GM19035 (cell line): Measurements from ENCODE around the gene ENDOD1.

Source experiments
- ATAC-seq: cut with Tn5 transposase; IDR thresholded peaks from one replicate; pipeline ENCODE4 v1.9.1; 2021; ENCODE audit not compliant: unreplicated experiment

Gene ENDOD1

DNA sequence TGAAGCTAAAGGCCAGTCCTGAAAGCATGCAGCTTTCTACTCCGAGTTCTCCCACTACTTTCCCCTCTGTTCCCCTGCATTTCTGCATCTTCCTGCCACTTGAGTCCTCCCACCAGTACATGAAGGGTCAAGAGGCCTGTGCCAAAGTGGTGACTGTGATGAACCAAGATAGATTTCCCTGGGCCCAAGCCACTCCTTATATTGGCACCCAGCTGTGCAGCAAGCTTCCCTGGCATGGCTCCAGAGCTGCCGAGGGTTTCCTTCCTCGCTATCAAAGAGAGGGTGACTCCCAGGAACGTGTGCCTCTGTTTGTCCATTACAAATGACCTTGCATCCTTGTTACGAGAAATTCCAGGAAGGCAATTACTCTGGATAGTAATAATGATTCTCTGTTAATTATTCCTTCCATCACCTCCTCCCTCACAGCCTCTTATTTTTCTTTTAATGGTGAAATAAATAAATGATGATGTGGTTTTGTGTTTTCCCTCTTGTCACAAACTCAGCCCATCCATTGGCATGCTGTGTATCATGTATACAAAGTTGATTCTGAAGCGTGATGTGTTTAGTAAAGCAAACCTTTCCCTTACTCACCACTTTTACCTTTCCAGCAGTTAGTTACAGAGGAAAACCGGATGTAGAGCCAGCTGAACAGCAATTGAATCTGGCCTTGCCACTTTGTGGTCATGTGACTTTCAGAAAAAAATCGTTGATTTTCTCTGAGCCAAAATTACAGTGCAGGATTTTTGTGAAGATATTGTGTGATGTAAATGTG is 14.7 kb upstream of the ENDOD1 start:
- ATAC-seq: no peak

DNA sequence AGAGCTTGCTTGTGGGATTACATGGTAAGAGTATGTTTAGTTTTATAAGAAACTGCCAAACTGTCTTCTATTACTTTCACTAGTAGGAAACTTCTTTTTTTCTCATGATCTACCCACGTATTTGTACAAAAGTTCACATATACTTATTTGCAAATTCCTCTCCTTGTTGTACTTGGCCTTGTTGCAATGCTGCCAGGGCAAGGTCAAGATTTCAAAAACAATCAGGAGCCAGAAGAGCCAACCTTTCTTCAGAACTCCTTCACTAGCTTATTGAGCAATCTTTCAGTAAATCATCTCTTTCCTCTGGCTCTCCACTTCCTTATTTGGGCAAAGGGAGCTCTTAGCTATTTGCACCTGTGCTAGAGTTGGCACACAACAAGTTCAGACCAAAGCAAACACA is 13.2 kb upstream of the ENDOD1 start:
- ATAC-seq: no peak

DNA sequence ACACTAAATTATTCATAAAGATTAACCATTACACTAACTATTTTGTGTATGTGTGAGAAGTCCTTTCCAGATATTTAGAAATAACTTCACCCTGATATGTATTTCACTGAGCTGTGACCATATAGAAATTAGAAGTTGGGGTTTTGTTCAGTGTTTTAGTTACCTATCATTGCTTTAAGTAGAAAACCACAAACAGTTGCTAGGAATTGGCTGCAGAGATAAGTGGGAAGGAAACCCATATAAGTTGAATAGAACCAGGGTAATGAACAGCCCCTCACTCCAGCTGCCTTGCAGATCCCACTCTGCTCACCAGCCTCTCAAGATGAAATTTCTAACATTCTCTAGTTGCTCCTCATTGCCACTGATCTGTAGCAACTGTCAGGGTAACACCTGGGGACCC is 12.7 kb upstream of the ENDOD1 start:
- ATAC-seq: no peak

DNA sequence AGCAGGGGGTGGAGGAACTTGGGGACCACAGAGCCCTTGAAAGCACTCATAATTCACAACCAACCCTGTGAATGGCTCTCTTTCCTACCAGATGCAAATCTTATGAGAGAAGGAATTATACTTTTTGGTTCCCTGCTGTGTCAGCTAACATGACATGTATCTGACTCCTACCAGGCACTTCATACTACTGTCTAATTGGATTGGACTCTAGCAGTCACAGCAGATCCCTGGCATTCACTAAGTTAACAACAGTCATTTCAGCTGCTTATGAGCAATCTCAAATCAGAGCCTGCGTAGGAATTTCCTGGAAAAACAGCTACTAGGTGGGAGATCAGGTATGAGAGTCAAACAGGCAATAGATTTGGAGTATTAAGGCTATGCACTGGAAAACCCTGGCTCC is 11.1 kb upstream of the ENDOD1 start:
- no peak for ATAC-seq

DNA sequence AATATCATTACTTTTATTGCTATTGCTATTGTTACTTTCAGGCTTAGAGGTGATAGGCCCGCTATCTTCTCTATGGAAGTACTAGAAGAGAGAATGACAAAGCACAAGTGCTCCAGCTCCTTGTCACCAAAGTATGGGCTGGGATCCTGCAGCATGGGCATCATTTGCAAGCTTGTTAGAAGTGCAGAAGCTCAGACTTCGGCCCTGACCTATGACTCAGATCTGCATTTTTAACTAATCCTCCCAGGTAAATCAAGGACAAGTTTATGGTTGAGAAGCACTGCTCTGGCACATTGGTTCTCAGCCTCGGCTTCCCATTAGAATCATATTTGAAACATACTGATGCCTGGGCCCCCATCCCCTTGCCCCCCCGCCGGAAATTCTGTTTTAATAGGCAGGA is 8.6 kb upstream of the ENDOD1 start:
- ATAC-seq: no peak

DNA sequence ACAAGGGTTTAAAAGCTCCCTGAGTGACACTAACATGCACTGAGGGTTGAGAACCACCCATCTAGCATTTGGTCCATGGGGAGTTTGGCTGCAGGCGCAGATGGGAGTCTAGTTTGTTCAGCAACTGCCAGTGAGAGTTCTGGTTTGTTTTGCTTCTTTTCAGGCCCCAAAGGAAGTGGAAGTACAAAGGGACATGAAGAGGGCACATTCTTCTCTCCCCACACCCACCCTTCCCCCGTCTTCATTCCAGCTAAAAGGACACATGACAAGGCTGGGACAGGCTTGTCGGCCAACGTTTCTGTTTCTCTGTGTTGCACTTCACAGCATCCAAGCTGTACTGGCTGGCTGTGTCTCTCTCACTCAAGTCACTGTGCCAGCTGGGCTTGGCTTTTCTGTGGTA is 8.2 kb upstream of the ENDOD1 start:
- no peak for ATAC-seq

DNA sequence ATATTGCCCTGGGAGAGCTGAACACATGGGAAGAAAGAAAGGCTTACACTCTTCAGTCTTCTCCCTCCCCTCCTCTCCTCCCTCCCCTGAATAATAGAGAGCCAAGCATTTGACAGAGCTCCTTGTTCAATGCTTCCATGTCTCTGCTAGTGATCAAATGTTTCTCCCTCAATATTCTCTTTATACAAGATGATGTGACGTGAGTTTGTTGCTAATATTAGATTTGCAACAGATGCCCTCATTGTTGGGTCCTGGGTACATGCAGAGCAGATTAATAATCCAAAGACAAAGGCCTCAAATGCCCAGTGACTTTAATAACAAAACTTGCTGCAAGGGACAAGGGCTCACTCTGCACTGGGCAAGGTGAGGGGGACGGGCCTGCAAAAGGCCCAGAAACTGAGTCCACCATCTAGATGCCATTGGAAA is 7.1 kb upstream of the ENDOD1 start:
- no peak for ATAC-seq

DNA sequence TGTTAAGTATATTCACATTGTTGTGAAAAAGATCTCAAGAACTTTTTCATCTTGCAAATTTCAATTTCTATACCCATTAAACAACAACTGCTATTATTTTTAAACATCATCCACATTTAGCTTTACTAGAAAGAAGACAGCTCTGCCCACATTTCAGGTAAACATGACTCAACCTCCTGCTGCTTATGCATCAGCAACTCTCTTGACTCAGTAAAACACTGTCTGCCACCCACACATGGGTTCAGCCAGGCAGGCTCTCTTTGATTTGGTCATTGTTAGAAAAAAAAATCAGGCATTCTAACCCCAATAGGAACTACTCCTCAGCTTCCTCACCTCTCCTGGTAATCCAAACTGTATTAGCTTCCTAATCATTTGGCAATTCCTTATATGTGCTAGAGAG is 5.1 kb upstream of the ENDOD1 start:
- ATAC-seq: peak; percentile 35

DNA sequence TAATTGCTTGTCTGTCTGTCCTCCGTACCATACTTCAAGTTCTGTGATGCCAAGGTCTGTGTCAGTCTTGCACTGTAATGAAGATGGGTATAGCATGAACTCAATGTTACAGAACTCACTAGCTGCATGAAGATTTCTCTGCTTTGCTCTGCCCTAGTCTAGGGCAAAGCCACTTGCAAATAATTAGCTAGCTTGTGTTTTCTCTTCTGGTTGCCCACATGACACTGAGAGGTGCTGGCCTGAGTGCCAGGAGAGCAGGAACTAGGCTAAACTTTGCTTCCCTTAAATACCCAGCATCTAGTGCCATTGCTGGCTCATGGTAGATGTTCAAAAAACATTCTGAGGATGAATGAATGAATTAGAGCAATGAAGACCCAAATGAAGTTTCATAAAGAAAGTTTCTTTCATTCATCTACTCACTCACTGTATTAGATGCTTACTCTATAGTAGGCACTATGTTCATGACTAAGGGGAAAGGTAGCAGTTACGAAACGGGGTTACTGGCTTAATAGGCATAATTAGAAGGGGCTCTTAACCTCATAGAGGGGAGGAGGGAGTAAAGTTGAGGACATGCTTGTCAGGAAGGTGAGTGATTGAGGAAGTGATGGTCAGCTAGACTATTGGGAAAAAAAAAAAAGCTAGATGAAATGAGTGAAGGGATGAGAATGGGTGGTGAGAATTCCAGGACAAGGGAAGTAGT is 4.4 kb upstream of the ENDOD1 start:
- ATAC-seq: no peak

DNA sequence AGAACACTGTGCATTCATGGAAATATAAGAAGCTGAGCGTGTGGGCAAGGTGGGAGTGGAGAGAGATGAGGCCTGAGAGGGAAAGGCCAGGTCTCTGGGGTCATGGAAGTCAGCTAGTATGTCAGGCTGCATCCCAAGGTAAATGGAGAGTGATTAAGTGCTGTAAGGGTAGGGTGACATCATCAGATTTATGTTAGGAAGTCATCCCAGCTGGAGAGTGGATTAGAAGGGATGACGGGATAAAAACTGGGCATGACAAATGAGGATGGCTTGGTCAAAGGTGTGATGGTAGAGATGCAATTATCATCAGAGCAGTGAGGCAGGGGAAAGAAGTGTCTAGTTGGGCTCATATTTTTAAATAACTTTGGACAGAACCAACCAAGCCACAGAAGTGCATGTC is 3.5 kb upstream of the ENDOD1 start:
- ATAC-seq: no peak

DNA sequence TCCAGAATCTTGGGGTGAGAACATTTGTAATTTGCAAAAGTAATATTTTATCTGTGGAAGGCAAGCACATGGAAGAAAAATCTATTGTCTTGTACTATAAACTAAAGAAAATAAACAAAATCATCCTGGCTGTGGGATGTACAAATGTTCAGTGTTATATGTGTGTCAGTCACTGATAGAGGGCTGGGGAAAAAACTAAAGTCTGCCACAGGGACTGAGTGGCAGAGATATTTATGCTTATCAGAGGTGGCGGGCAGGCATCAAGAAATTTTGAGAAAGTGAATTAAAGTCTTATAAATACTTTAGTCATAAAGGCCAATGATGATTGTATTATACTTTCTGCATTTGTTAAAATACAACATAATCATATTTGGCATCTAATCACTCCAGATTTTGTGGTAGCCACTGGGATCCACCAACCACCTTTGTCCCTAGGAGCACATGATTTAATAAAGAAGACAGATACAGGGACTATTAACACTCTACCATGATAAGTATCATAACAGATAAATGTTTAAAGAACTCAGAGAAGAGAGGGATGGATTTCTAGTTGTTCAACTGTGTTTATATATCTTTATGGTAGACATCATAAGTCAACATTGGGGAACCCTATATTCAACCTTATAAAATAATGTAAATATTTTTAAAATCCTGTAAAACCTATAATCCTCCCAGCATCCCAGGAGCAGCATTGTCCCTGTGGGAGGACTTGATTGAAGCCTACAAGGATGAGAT is 2.6 kb upstream of the ENDOD1 start:
- no peak for ATAC-seq

DNA sequence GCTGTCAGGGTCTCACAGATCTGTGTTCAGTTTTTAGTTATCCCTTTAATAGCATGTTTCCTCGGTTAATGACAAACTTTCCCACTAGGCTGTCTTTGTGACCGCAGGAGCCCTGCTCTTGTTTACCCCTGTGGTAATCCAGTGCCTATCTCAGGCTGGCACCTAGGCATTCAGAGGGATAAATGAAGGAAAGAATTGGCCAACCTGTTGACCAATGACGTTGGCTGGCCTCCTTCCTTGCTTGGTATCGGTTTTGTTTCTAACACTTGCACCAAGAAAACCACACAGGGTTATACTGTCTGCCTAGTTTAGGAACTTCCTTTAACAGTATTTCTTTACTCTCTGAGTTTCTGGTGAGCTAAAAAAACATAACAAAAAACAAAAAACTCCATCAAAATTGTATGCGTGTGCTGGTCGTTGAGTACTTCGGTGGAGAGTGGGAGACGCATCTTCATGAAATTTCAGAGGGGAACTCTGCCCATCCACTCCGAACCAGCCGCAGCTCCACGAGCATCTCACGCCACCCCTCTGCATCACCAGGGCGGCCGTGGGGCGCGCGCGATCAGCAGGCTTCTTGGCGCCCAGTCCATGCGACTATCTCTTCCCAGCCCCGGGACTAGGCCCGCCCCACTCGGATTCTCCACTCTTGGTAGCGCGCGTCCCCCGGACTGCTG is 563 bp upstream of the ENDOD1 start:
- peak; percentile 53 for ATAC-seq

DNA sequence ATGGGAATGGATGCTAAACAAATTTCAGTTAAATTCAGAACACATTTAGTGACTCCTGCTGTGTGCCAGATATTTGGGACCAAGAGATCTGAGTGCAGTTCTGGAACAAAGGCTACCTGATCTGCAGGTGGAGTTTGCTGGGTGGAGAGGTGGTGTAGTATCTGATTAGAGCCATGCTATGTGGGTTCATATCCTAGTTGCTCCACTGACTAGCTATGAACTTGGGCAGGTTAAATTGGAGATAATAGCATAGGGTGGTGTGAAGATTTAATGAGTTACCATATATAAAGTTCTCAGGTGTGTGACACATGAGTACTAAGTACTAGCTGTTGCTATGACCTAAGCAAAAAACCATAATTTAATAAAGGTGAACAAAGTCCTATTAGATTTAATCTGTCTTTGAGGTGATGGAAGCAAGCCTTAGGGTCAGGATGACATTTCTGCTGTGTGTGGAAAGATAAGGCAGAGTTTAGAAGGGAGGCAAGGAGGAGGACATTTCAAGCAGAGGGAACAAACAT is 2.1 kb downstream of the ENDOD1 start:
- no peak for ATAC-seq

DNA sequence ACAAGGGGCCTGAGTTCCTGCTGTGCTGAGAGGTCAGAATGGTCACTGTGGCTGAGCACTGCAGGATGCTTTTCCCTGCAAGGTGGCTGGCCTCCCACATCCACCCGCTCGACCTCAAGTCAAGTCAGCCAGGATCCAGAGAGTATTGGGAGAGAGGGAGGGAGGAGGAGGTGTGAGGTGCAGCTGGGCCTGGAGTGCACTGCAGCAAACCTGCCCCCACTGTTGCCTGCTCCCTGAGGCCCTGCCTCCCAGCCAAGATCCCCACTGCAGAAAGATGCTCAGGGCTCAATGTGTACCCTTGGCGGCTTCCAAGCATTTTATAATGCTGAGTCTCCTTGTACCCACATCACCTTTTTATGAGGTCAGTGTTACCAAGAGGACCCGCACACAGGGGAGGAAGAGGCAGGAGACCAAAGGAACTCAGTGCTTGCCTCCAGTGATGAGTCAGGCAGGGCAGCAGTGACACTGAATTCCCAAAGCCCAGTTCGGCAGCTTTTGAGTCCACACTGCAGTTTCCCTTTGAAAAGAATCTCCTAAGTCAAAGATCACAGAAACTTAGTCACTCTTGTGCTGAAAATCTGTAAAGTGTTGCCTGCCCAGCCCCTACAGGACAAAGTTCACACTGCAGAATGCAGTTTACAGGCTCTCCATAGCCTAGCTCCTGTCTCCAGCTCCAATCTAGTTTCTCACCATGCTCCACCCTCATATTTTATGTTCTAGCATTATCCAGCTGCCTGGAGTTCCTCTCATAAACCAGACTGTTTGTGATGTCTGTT is 3.1 kb downstream of the ENDOD1 start:
- no peak for ATAC-seq

DNA sequence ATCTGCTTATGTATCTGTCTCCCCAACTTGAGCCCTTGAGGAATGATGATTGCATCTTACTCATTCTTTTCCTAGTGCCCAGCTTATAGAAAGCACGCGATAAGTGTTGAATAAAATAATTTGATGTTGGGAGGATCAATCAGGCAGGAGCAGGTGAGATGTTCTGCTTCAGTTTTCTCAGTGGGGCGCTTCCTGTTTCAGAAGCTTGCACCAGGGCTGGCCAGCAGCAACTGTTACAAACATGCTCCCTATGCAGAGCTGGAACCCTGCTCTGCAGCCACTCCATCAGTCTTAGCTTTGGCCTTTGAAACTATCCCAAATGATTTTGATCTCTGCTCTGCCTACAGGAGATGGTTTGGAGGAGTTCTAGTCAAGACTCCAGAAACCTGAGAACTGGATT is 3.9 kb downstream of the ENDOD1 start:
- ATAC-seq: no peak

DNA sequence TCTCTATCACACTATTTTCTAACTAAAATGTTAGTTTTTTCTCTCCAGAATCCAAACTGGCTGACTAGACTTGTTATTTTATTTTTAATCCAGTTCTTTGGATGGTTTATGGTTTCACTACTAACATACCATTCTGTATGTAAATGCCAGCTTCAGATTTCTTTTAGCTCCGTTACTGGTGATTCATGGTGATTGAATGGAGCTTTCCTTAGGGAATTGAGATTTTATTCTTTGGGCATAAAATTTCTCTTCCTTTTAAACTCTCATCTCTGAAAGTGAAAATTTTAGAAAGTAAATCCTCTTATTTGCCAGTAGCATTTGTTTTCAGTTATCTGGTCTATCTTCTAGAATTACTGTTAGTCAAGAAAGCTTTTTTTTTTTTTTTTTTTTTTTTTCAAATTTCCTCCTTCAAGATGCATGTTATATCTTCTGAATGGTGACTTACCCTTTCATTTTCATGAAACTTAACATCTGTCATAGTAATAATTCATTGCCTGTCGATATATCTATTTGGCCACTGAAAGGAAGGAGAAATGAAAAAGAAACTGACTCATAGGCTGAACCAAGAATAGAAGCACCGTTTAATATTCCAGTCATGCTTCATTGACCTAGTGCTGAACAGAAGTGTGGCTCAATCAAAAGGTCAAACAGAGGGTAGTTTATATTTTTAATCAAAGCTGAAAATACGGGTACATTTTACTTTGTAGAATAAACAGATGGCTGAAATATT is 6.4 kb downstream of the ENDOD1 start:
- peak; percentile 87 for ATAC-seq

DNA sequence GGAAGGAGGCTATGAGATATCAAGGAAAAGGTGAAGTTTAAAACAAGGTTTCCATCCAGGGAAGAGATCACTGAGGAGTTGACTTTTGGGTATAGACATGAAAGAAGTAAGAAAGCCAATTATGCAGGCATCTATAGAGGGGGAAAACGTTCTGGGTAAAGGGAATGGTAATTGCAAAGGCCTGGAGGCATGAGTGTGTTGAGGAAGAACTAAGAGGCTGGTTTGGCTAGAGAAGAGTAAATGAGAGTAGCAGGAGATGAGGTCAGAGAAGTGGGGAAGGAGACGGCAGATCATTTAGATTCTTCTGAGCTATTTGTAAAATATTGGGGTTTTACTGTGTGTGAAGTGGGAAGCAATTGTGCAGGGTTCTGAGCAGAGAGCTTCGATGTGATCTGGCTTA is 7.6 kb downstream of the ENDOD1 start:
- ATAC-seq: no peak

DNA sequence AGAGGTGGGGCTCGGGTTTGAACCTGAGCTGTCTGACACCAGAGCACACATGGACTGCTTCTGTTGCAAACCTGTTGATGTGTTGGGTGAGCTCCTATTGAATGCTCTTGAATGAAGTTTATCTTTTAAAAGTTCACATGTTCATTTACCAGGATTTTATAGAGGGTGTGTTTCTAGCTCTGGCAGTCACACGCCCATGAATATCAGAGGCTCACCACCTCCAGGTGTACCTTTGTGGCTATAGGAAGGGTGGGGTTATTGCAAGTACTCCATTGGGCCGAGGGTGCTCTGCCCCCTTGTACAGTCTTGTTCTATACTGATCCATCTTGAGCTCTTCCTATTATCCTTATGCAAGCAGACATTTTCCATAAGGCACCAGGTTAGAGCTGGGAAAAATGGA is 9.2 kb downstream of the ENDOD1 start:
- no peak for ATAC-seq

DNA sequence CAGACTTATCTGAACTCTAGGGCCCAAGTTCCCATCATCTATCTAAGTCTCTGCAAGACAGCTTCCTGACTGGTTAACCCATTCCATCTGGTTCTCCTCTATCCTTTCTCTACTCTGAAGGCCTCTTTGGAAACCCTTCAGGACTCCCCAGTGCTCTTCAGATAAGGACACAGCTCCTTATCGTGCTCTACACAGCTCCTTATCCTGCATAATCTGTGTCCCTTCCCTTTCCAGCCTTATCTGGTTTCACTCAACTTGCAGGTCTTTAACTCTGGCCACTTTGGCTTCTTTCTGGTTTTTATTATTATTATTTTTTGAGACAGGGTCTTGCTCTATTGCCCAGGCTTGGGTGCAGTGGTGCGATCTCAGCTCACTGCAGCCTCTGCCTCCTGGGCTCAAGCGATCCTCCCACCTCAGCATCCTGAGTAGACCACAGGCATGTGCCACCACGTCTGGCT is 10.6 kb downstream of the ENDOD1 start:
- ATAC-seq: no peak
